NB4 (cell line): ENCODE measurements around the gene AHCY.
"Not testable (repeated sequence)": the region's sequence is repeated elsewhere in the genome, so short reads cannot be mapped to it uniquely, and the experiment has no call there.

Source experiments
- DNase-seq: peaks from one replicate; pipeline ENCODE4 v3.0.0; 2010; ENCODE audit warnings: low read depth
- H3K4me3 ChIP-seq: one replicate; pipeline ENCODE4 v1.5.1; 2011; ENCODE audit warnings: mild to moderate bottlenecking, low read depth, low read length, moderate library complexity
- CTCF ChIP-seq: IDR thresholded peaks from one replicate; pipeline ENCODE4 v1.5.1; 2012; ENCODE audit warnings: low read depth, low read length
- MAX ChIP-seq: IDR thresholded peaks from 2 replicates; pipeline ENCODE4 v1.6.1; 2011; ENCODE audit warnings: low read depth, low read length
- MYC ChIP-seq: IDR thresholded peaks from 2 replicates; pipeline ENCODE4 v1.6.1; 2011; ENCODE audit warnings: low read depth, low read length
- POLR2A ChIP-seq: IDR thresholded peaks from 2 replicates; pipeline ENCODE4 v1.6.1; 2011; ENCODE audit warnings: mild to moderate bottlenecking; ENCODE audit not compliant: insufficient read length; ENCODE audit errors: extremely low read depth

Gene AHCY

GRCh38 chr20:34262488-34263288 is 40.5 kb downstream of the AHCY start:
- no peak overlapping the region for H3K4me3 ChIP-seq
- TF ChIP-seq MAX (no peak), POLR2A (no peak), CTCF (no peak), MYC (no peak)
- peak; percentile 58 for DNase-seq

GRCh38 chr20:34260208-34260942 is 42.8 kb downstream of the AHCY start:
- no peak overlapping the region for H3K4me3 ChIP-seq
- DNase-seq = no peak
- no peak for TF ChIP-seq CTCF
- TF ChIP-seq POLR2A = no peak
- TF ChIP-seq MAX = no peak
- TF ChIP-seq MYC = no peak

GRCh38 chr20:34256629-34257124 is 46.5 kb downstream of the AHCY start:
- no peak for TF ChIP-seq POLR2A
- no peak for TF ChIP-seq MAX
- TF ChIP-seq MYC = no peak
- no peak for TF ChIP-seq CTCF
- H3K4me3 ChIP-seq = no peak overlapping the region

GRCh38 chr20:34254979-34255378 is 48.2 kb downstream of the AHCY start:
- TF ChIP-seq POLR2A (no peak), CTCF (no peak), MAX (no peak), MYC (no peak)
- DNase-seq = no peak
- H3K4me3 ChIP-seq = no peak overlapping the region

More at GRCh38 chr20:34256629-34257124, 46.5 kb downstream of the AHCY start:
- DNase-seq = no peak

GRCh38 chr20:34252431-34253086 is 50.6 kb downstream of the AHCY start:
- DNase-seq, H3K4me3 ChIP-seq: not testable (repeated sequence)

- TF ChIP-seq CTCF (no peak), MYC (no peak), POLR2A (no peak), MAX (no peak)
- H3K4me3 ChIP-seq = no peak overlapping the region
- no peak for DNase-seq
Measured at GRCh38 chr20:34251619-34252018, 51.5 kb downstream of the AHCY start.
